MCF 10A (cell line): ENCODE data around the gene DPH1. TPM values are rescaled to one million over a fixed set of nuclear protein-coding genes. Genes with fewer than 3 reads are reported as not detected.

Experiments
- BruUV-seq: library from RNA; stranded (reverse); fragments of 400-500 nt; replicated peaks from 2 replicates; lab custom pipeline; 2021; lab: Mats Ljungman, UMichigan
- CTCF ChIA-PET: fragments of 300-600 bp; sonication (Branson Sonifier 250); formaldehyde crosslinking; extraction: SDS; loops from one replicate; lab custom pipeline; 2021; ENCODE audit warnings: antibody characterized with exemption, inconsistent platforms; lab: Yijun Ruan, JAX
- POLR2A ChIA-PET: fragments of 300-600, 350-650 bp; sonication (Branson Sonifier 250); formaldehyde crosslinking; extraction: SDS; loops from one replicate; lab custom pipeline; 2020; ENCODE audit warnings: antibody characterized with exemption, inconsistent platforms; lab: Yijun Ruan, JAX
- DNase-seq: peaks from one replicate; pipeline ENCODE4 v3.0.0-alpha.2; 2018; ENCODE audit not compliant: unreplicated experiment
- H3K27ac Mint-ChIP-seq: one replicate; pipeline ENCODE4 v1.8.0; 2022; ENCODE audit warnings: mild to moderate bottlenecking, low read depth, mixed read lengths; ENCODE audit not compliant: unreplicated experiment
- H3K27me3 Mint-ChIP-seq: one replicate; pipeline ENCODE4 v1.8.0; 2022; ENCODE audit warnings: mixed read lengths; ENCODE audit not compliant: insufficient read depth, unreplicated experiment
- H3K36me3 Mint-ChIP-seq: one replicate; pipeline ENCODE4 v1.8.0; 2022; ENCODE audit warnings: mild to moderate bottlenecking, moderate library complexity, mixed read lengths; ENCODE audit not compliant: insufficient read depth, unreplicated experiment
- H3K4me1 Mint-ChIP-seq: one replicate; pipeline ENCODE4 v1.8.0; 2022; ENCODE audit warnings: mixed read lengths; ENCODE audit not compliant: insufficient read depth, unreplicated experiment
- H3K4me3 Mint-ChIP-seq: one replicate; pipeline ENCODE4 v1.8.0; 2022; ENCODE audit warnings: mild to moderate bottlenecking, moderate library complexity, mixed read lengths; ENCODE audit not compliant: unreplicated experiment
- H3K9me3 Mint-ChIP-seq: one replicate; pipeline ENCODE4 v1.8.0; 2022; ENCODE audit warnings: mixed read lengths; ENCODE audit not compliant: unreplicated experiment
- intact Hi-C: fragments of 100-400 bp; cut with micrococcal nuclease; formaldehyde crosslinking; loops from 2 replicates; pipeline ENCODE4 v1.14.1; 2022
- total RNA-seq: library from RNA; stranded (reverse); gene quantifications from 2 replicates; pipeline ENCODE4 v1.2.3, GENCODE V29; 2022
- TF ChIP-seq, protein P1 (sequence below): fragments of 200-600 bp; IDR thresholded peaks from one replicate; pipeline ENCODE4 v1.8.0; 2022; ENCODE audit warnings: antibody characterized with exemption, mild to moderate bottlenecking; ENCODE audit not compliant: unreplicated experiment

The DPH1 gene
- total RNA-seq, 1 experiment from 2014 or later = 45.2 TPM

DNA sequence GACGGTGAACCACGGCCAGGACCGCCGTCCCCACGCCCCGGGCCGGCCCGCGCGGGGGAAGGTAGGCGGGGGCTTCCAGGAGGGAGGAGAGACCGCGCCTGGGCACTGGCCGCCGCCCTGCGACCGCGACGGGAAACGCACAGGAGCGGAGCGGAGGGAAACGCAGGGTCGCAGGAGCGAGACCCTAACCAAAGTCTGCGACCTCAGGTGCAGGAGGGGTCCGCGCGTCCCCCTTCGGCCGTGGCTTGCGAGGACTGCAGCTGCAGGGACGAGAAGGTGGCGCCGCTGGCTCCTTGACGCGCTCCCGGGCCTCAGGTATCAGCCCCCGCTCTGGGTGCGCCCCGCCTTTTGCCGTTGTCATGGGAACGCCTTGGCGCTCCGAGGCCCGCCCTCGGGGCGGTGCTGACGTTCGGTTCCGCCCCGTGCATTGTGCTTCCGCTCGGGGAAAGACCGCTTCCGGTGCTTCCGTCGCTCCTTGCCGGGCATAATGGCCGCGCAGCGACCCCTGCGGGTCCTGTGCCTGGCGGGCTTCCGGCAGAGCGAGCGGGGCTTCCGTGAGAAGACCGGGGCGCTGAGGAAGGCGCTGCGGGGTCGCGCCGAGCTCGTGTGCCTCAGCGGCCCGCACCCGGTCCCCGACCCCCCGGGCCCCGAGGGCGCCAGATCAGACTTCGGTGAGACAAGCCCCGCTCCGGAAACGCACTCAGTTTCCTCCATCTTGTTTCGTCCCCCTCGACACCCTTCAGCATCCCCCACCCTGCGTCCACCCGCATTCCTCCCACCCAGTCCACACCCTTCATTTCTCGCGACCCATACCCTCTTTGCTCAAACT, 11.8 kb downstream of the DPH1 start, which contains the start of gene OVCA2:
Gene OVCA2, plus strand, starts transcription at position 462 of the 829 bp plus-strand sequence. Its CDS starts 26 bp downstream, at position 488.
- Mint-ChIP-seq H3K9me3 (no peaks in the 10 kb centered on the region), H3K36me3 (peaks cover 49% of the 10 kb centered on the region), H3K27me3 (no peaks in the 10 kb centered on the region), H3K4me1 (peaks cover 15% of the 10 kb centered on the region), H3K4me3 (peak within 1 kb of the TSS; percentile 99), H3K27ac (peak within 1 kb of the TSS; percentile 98)
- peak; percentile 95 for DNase-seq
- BruUV-seq = no TSS peak
- ChIA-PET POLR2A (interaction anchor here (0.5 to 2.2 kb wide), 10 partner anchors 10 to 593 kb away, joined by 3 to 10 read pairs (median 4); partner anchors contain the start of genes RTN4RL1 and TSR1), CTCF (interaction anchor here (0.6 to 2.6 kb wide), 8 partner anchors 39 to 375 kb away, joined by 3 to 17 read pairs (median 3); no protein-coding TSS in a partner anchor)
- intact Hi-C loops = no loop called here
- TF ChIP-seq, protein P1, sequence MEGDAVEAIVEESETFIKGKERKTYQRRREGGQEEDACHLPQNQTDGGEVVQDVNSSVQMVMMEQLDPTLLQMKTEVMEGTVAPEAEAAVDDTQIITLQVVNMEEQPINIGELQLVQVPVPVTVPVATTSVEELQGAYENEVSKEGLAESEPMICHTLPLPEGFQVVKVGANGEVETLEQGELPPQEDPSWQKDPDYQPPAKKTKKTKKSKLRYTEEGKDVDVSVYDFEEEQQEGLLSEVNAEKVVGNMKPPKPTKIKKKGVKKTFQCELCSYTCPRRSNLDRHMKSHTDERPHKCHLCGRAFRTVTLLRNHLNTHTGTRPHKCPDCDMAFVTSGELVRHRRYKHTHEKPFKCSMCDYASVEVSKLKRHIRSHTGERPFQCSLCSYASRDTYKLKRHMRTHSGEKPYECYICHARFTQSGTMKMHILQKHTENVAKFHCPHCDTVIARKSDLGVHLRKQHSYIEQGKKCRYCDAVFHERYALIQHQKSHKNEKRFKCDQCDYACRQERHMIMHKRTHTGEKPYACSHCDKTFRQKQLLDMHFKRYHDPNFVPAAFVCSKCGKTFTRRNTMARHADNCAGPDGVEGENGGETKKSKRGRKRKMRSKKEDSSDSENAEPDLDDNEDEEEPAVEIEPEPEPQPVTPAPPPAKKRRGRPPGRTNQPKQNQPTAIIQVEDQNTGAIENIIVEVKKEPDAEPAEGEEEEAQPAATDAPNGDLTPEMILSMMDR = peak; percentile 18

DNA sequence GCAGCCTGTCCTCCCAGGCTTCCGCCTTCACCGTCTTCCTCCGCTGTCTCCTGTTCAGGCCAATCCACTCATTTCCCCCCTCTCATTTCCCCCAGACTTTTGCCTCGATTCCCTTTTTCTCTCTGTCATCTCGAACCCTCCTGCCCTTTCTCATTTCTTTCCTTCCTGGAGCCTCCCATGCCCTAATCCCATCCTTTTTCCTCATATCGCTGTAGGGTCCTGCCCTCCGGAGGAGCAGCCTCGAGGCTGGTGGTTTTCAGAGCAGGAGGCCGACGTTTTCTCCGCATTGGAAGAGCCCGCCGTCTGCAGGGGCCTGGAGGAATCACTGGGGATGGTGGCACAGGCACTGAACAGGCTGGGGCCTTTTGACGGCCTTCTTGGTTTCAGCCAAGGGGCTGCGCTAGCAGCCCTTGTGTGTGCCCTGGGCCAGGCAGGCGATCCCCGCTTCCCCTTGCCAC, 12.5 kb downstream of the DPH1 start:
- H3K36me3 Mint-ChIP-seq = peaks cover 43% of the 10 kb centered on the region
- DNase-seq = no peak
- H3K27me3 Mint-ChIP-seq = no peaks in the 10 kb centered on the region
- intact Hi-C loops = no loop called here
- peak overlapping the region; percentile 98 for H3K27ac Mint-ChIP-seq
- ChIA-PET POLR2A (interaction anchor here (0.6 to 2.2 kb wide), 5 partner anchors 14 to 592 kb away, joined by 3 to 6 read pairs (median 4); no protein-coding TSS in a partner anchor), CTCF (interaction anchor here (0.6 to 2.6 kb wide), 2 partner anchors 133 to 357 kb away, joined by 3 to 17 read pairs; no protein-coding TSS in a partner anchor)
- TF ChIP-seq, protein P1 = no peak
- BruUV-seq = no TSS peak
- H3K9me3 Mint-ChIP-seq = no peaks in the 10 kb centered on the region
- peaks cover 15% of the 10 kb centered on the region for H3K4me1 Mint-ChIP-seq
- peak overlapping the region; percentile 99 for H3K4me3 Mint-ChIP-seq

DNA sequence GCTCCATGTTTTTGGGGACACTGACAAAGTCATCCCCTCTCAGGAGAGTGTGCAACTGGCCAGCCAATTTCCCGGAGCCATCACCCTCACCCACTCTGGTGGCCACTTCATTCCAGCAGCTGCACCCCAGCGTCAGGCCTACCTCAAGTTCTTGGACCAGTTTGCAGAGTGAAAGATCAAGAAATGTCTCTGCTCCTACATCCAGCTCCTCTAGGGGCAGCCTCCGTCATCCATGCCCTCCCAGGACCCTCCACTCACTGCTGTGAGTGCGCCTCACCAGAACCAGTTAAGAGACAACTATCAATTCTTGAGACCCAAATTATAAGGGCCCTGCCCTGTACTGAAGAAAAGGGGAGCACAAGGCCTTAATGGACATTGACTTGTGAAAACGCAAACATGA, 13.0 kb downstream of the DPH1 start:
- Mint-ChIP-seq H3K4me1 (peaks cover 15% of the 10 kb centered on the region), H3K27ac (peak overlapping the region; percentile 98), H3K27me3 (no peaks in the 10 kb centered on the region), H3K4me3 (peak overlapping the region; percentile 99), H3K9me3 (no peaks in the 10 kb centered on the region), H3K36me3 (peaks cover 48% of the 10 kb centered on the region)
- POLR2A ChIA-PET = interaction anchor here (0.8 to 2.2 kb wide), 2 partner anchors 61 to 260 kb away, joined by 4 to 6 read pairs; no protein-coding TSS in a partner anchor
- TSS peak; percentile 54 for BruUV-seq
- no peak for DNase-seq
- intact Hi-C loops = no loop called here
- CTCF ChIA-PET = interaction anchor here (0.6 kb wide), 1 partner anchor 16 kb away, joined by 3 read pairs; no protein-coding TSS in a partner anchor
- TF ChIP-seq, protein P1 = no peak

DNA sequence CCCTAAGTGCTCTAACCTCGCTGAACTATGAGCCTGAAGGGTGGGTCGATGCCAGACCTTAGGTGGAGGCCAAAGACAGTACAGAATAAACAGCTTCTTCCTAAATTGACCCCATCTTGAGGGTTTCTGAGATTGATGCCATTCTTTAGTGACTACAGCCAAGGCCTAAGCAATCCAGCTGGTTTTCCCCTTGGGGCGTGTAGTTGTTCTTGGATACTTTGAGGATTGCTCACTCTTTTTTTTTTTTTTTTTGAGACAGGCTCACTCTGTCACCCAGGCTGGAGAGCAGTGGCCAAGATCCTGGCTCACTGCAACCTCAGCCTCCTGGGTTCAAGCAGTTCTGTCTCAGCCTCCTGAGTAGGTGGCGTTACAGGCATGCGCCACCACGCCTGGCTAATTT, 13.8 kb downstream of the DPH1 start:
- ChIA-PET CTCF (interaction anchor here (0.6 to 1.5 kb wide), 4 partner anchors 15 to 491 kb away, joined by 3 to 7 read pairs (median 5); no protein-coding TSS in a partner anchor), POLR2A (interaction anchor here (0.6 to 1.3 kb wide), 9 partner anchors 14 to 1844 kb away, joined by 3 to 6 read pairs (median 3); partner anchors contain the start of gene DPH1)
- Mint-ChIP-seq H3K4me1 (peaks cover 19% of the 10 kb centered on the region), H3K9me3 (no peaks in the 10 kb centered on the region), H3K27ac (peak overlapping the region; percentile 98), H3K4me3 (peak overlapping the region; percentile 99), H3K36me3 (peaks cover 48% of the 10 kb centered on the region), H3K27me3 (no peaks in the 10 kb centered on the region)
- TF ChIP-seq, protein P1 = no peak
- intact Hi-C loops = no loop called here
- no TSS peak for BruUV-seq
- peak; percentile 67 for DNase-seq
